Measurements from ENCODE around the gene COL7A1. TPM values are rescaled to one million over a fixed set of nuclear protein-coding genes. Genes with fewer than 3 reads are reported as not detected.
"Not testable (repeated sequence)": the region's sequence is repeated elsewhere in the genome, so short reads cannot be mapped to it uniquely, and the experiment has no call there.

Gene COL7A1
- total RNA-seq, 1 donor from 2014 or later, result under 0.01 TPM

DNA sequence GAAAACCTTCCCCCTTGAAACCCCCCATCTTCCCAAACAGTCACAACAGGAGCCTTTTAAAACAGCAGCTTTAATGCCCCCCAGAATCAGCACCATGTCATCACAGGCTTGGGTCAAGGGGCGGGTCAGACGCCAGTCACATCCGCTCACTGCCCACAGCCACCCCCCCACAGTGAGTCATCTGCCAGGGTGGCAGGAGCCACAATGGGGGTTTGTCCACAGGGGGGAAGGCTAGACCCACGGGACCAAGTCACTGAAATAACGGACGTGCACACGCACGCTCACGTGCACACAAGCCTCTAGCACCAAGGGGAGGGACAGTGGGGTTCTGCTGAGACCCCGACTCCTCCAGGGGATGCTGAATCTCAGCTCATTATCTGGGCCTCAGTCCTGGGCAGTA, 31.1 kb downstream of the COL7A1 start:
- peak; percentile 80 to 82 for DNase-seq (ENCODE audit: low read depth in 2 of 2)

DNA sequence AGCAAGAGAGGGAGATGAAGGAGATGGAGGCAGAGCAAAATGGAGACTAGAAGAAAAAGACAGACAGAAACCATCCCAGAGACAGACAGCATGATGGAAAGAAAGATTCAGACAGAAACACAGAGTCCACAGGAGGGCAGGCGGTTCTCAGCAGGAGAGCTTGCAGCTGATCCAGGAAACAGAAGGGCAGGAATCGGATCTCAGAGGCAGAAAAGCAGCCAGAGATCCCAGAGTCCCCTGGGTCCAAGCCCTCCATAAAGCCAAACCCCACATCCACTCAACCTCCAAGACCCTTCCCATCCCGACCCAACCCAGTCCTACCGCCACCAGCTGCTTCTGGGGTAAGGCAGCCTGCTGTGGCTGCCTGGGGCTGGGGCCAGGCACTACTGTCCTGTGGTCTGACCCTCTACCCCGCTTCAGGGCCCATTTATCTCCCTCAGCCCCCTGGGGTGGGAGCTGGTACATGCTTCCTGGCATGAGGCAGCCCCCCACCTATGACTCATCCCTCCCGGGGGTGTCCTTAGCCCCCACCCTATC, 31.7 kb downstream of the COL7A1 start, which contains the start of gene UCN2:
Gene UCN2 (minus strand): TSS at position 400 of the 537 bp plus-strand sequence. CDS start 657 bp downstream, outside the sequence.
- peak; percentile 21 to 33 for DNase-seq (ENCODE audit: low read depth in 2 of 2)

DNA sequence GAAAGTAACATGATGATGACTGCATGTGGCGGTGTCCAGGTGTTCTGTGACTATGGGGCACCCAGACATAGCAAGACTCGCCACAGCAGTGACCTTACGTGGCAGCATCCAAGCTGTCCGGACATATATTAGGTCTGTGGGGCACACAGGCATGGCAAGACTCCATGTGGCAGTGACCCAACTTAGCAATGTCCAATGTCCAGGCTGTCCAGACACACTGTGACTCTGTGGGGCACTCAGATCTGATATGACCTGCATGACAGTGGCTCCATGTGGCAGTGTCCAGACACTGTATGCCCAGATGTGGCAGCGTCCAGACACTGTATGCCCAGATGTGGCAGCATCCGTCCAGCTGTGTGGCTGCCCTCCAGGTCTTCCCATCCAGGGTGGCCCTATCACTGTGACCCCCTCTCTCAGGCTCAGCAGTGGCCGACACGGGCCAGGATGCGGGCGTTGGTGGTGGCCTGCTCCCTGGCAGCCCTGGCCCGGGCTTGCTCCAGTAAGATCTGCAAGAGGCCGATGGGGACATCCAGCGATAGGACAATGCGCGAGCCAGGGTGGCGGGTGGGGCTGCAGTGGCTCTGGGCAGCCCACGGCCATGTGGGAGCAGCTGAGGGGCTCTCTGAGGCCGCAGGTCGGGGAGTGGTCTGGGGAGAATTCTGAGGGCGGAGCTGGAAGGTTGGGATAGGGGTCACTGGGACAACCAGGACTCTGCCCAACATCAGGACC, 32.6 kb downstream of the COL7A1 start:
- no peak for DNase-seq (ENCODE audit: low read depth in 2 of 2)

DNA sequence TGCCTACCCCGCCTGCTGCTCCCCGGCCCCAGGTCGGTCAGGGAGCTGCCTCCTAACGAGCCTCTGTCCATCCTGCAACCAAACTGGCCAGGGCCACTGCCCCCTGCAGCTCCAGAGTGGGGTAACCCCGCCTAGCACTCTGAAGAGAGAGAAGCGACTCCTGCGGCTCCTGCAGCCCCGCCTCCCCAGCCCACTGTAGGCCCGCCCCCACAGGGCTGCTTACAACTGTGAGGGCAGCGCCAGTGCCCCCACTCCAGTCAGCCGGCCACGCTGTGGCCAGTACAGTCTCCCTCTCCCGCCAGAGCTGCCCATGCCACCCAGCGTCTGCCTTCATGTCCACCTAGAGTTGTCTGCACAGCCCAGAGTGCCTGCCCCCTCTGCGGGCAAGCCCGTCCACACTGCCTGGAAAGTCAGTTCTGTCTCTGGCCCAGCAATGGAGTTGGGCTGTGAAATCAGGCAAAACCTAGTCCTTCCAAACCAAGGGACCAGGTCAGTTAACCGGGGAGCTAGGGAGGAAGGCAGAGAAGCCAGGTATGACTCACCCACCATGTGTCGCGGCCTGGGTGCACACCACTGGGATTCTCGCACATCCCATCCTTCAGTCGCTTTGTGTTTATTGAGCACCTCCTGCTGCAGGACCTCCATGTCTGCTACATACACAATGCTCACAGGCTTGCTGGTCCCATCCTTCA, 33.9 kb downstream of the COL7A1 start:
- peak; percentile 25 to 37 for DNase-seq (ENCODE audit: low read depth in 2 of 2)

- DNase-seq (ENCODE audit: low read depth in 2 of 2), result no peak
Observed at GRCh38 chr3:48560648-48561018, 34.5 kb downstream of the COL7A1 start.

- DNase-seq (ENCODE audit: low read depth in 2 of 2), result no peak
Observed at GRCh38 chr3:48558493-48559134, 36.5 kb downstream of the COL7A1 start.

DNA sequence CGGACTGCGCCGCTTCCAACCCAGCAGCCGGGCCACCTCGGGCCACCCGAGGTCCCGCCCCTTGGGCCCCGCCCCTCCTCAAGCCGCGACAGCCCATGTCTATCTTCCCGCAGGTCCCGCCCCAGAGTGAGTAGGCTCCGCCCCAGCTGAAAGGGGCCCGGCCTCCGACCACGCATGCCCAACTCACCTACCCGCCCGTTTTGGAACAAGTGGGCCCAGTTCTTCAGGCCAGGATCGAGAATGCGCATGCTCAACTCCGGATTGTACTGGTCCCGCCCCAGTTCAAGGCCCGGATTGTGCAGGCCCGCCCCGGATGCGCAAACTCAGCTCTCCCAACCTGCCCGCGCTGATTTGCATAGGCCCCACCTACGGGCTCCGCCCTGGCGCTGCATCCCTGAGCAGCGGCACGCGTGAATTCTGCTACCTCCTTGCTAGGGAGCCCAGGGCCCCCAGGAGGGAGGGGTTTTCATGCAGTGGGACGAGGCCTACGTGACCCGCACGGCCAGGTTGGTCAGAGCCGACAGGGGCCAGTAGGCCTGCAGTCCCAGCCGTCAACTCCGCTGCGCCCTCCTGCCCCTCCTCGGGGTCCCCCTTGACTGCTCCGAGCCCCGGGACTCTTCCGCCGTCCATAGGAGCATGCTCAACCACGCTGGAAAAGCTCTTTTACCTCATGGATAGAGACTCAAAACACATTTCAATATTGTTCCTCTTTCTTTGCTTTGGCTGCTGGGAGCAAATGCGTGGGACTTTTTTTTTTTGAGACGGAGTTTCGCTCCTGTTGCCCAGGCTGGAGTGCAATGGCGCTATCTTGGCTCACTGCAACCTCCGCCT, 38.1 kb downstream of the COL7A1 start, which contains the start of gene PFKFB4:
Gene PFKFB4 (minus strand): TSS at position 8 of the 831 bp plus-strand sequence. CDS start 26 bp downstream, outside the sequence.
- peak; percentile 98 to 99 for DNase-seq (ENCODE audit: low read depth in 2 of 2)

- DNase-seq (ENCODE audit: low read depth in 2 of 2), result no peak
Observed at GRCh38 chr3:48555949-48556795, 39.0 kb downstream of the COL7A1 start.

DNA sequence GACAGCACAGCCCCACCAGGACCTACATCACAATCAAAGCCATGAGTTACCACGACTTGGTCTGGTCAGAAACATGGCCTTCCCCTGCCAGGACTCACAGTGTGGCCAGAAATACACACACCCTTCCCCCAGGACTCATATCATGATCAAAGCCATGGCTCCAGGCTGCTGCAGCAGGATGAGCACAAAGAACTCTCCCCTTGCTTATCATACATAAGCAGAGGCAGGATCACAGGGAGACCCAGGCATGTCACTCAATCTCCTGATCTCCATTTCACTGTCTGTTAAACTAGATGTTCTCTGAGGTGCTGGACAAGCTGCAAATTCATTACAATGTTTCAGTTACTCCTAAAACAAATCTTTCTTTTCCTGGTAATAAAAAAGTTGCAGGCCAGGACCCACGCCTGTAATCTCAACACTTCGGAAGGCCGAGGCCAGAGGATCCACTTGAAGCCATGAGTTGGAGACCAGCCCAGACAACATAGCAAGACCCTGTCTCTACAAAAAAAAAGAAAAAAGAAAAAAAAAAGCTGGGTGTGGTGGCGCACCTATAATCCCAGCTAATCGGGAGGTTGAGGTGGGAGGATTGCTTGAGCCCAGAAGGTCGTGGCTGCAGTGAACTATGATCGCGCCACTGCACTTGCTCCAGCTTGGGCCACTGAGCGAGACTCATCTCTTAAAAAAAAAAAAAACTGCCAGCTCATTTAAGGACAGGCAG, 39.7 kb downstream of the COL7A1 start:
- DNase-seq (ENCODE audit: low read depth in 2 of 2), result no peak

DNA sequence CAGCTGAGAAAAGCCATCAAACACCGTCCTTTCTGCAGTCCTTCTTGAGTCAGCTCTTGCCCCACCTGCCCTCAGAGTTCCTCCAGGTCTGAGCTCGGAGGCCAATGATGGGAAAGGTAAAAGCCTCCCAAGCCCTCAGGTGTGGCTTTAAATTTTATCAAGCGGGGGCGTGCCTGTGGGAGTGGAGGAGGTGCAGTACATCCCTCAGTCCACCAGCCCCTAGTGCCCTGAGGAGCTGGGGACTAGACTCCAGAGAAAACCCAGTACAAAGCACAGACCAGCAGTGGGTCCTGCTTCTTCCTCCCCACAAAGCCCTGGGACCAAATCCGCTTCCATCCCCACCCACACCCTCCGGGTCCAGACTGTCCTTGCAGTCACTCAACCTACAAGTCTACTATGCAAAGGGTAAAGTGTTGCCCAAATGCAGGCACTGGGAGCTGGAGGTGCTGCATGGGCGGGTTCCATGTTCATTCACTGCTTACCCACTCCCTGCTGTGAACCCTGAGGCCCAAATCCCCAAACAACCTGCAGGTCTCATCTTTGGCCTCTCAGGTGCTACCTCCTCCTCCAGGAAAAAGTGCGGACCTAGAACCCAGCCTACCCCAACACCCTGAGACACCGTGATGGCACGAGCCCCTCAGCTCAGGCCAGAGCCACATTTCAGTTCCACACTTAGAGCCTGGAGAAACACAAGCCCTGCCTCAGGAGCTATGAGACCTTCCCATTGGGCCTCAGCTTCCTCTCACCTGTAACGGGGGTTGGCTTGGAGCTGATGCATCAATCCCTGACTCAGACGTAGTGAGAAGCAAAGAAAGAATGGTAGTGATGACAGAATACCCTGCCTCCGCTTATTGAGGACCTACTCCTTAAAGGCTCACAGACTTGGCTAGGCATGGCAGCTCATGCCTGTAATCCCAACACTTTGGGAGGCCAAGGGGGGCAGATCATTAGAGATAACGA, 41.0 kb downstream of the COL7A1 start:
- DNase-seq (ENCODE audit: low read depth in 2 of 2), result no peak

DNA sequence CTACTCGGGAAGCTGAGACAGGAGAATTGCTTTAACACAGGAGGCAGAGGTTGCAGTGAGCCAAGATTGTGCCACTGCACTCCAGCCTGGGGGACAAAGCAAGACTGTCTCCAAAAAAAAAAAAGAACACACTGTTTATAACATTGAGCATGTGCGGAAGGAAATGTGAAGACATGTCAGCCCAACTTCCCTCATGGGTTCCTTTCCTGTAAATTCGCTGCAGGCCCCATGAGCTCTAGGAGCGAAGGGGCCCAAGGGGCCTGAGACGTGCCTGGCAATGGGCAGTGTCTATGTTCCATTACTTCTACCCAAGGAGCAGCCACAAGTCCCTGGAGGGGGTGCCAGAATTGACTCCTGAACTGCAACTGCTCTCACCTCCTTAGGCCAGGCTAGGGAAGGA, 41.8 kb downstream of the COL7A1 start:
- DNase-seq (ENCODE audit: low read depth in 2 of 2), result no peak

- DNase-seq (ENCODE audit: low read depth in 2 of 2), result no peak
Observed at GRCh38 chr3:48552111-48552951, 42.8 kb downstream of the COL7A1 start.

- not testable (repeated sequence) for DNase-seq (ENCODE audit: low read depth in 2 of 2)
Observed at GRCh38 chr3:48551651-48552050, 43.5 kb downstream of the COL7A1 start.

DNA sequence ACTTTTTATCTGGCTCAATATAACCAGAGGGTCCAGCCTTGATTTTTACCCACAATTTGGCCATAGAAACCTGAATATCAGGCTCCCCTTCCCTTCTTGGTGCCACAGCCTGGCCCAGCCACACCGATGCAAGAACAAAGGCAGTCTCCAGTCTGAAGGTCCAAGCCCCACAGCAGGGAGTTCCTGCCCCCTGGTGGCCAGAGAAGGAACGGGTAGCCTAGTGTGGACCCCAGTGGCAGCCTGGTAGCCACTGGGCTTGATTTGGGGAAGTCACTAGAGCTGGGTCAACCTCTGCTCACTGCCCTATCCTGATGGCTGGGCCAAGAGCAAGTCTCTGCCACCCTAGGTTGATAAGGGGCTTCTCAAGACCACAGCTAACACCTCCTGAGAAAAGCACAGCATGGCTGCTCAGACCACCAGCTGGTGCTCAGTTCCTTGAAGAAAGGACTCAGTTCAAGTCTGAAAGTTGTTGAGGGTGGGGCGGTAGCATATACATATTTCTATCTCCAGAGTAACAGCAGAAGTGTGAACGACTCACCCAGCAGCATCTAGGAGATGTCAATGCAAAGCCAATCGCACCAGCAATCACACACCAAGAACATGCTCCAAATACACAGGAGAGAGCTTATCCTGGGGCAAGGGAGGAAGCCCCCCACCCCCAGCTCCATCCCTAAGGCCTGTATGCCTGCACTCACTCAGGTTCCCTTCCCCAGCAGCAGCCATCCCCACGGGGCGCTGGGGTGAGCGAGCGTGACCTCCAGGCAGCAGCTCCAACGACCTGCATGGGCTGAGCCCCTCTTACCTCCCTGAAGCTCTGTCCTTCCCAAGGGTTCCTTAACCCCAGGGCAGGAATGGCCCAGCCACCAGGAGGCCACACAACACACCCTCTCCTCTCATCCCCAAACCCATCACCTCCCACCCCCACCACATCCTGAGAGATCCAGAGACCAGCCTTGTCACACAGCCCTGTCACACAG, 46.1 kb downstream of the COL7A1 start:
- DNase-seq (ENCODE audit: low read depth in 2 of 2), result peak; percentile 81 to 87

DNA sequence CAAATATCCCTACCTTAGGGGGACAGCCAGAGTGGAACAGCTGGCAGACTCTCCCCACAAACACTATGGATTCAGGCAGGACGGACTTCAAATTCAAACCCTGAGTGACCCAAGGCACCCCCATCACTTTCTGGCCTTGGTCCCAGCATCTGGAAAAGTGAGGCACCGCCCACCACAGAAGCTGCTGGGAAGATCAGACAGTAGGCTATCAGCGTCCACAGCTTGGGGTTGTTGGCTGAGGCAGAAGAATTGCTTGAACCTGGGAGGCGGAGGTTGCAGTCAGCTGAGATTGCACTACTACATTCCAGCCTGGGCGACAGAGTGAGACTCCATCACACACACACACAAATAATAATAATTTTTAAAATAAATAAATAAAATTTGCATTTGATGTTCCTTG, 47.0 kb downstream of the COL7A1 start:
- no peak for DNase-seq (ENCODE audit: low read depth in 2 of 2)

- DNase-seq (ENCODE audit: low read depth in 2 of 2), result peak in 1 of 2 donors; percentile 51
Observed at GRCh38 chr3:48546203-48546829, 48.8 kb downstream of the COL7A1 start.

All from lung microvascular endothelial cell (primary cell).